Panc1 (cell line): ENCODE results near the gene SUPT20HL1.

Experiments
- POLR2AphosphoS5 ChIP-seq: IDR thresholded peaks from 2 replicates; pipeline ENCODE4 v1.6.1; 2012; ENCODE audit warnings: mild to moderate bottlenecking, low read depth, low read length, moderate library complexity
- SIN3A ChIP-seq: IDR thresholded peaks from 2 replicates; pipeline ENCODE4 v1.6.1; 2012; ENCODE audit warnings: low read depth, mild to moderate bottlenecking, low read length, moderate library complexity, borderline replicate concordance; ENCODE audit not compliant: insufficient read depth
- TF ChIP-seq, protein P1 (sequence below): fragments of 450-650 bp; IDR thresholded peaks from 2 replicates; pipeline ENCODE4 v1.5.1; 2017; ENCODE audit warnings: mild to moderate bottlenecking
- TF ChIP-seq, protein P2 (sequence below), 2 experiments: IDR thresholded peaks; 2 replicates each; pipeline ENCODE4 v1.6.1; 2011 to 2012; ENCODE audit warnings: low read depth in 2 of 2, control low read depth in 1 of 2, low read length in 1 of 2, mild to moderate bottlenecking in 1 of 2, moderate library complexity in 1 of 2; ENCODE audit not compliant: insufficient read depth in 1 of 2

DNA sequence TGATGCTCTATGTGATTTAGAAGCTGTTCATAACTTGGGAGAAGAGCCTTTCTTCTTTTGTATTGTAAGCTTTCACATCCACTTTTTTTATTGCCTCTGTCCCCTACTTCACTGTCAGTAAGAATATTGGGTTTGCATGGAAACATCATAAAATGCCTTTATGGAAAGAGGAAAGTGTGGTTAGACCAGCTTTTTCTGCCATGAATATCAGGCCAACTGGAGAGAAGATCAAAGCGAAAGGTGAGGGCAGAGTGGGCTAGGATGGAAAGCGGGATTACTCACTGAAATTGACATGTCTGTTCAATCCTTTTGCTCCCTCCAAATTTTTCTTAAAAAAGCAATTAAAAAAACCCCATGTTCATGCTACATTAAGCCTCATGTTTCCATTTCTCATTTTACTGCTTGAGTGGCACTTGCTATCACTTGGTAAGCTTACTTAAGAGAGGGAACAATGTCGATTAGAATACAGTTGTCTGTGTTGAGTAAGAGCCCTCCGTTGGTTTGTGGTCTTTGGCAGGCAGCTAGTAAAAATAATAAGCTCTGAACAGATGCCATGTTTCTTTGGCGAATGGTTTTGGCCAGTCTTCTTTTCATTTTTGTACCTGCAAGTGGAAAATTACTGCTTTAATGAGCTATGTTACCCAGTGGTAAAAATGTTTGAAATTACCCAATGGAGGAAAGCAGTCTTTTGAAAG, 35.9 kb downstream of the SUPT20HL1 start:
- TF ChIP-seq, protein P1, sequence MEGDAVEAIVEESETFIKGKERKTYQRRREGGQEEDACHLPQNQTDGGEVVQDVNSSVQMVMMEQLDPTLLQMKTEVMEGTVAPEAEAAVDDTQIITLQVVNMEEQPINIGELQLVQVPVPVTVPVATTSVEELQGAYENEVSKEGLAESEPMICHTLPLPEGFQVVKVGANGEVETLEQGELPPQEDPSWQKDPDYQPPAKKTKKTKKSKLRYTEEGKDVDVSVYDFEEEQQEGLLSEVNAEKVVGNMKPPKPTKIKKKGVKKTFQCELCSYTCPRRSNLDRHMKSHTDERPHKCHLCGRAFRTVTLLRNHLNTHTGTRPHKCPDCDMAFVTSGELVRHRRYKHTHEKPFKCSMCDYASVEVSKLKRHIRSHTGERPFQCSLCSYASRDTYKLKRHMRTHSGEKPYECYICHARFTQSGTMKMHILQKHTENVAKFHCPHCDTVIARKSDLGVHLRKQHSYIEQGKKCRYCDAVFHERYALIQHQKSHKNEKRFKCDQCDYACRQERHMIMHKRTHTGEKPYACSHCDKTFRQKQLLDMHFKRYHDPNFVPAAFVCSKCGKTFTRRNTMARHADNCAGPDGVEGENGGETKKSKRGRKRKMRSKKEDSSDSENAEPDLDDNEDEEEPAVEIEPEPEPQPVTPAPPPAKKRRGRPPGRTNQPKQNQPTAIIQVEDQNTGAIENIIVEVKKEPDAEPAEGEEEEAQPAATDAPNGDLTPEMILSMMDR = no peak
- no peak for TF ChIP-seq POLR2AphosphoS5
- TF ChIP-seq, protein P2, sequence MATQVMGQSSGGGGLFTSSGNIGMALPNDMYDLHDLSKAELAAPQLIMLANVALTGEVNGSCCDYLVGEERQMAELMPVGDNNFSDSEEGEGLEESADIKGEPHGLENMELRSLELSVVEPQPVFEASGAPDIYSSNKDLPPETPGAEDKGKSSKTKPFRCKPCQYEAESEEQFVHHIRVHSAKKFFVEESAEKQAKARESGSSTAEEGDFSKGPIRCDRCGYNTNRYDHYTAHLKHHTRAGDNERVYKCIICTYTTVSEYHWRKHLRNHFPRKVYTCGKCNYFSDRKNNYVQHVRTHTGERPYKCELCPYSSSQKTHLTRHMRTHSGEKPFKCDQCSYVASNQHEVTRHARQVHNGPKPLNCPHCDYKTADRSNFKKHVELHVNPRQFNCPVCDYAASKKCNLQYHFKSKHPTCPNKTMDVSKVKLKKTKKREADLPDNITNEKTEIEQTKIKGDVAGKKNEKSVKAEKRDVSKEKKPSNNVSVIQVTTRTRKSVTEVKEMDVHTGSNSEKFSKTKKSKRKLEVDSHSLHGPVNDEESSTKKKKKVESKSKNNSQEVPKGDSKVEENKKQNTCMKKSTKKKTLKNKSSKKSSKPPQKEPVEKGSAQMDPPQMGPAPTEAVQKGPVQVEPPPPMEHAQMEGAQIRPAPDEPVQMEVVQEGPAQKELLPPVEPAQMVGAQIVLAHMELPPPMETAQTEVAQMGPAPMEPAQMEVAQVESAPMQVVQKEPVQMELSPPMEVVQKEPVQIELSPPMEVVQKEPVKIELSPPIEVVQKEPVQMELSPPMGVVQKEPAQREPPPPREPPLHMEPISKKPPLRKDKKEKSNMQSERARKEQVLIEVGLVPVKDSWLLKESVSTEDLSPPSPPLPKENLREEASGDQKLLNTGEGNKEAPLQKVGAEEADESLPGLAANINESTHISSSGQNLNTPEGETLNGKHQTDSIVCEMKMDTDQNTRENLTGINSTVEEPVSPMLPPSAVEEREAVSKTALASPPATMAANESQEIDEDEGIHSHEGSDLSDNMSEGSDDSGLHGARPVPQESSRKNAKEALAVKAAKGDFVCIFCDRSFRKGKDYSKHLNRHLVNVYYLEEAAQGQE (IDR thresholded peaks at IDR 0.05; ENCODE audit: insufficient read depth in 1 of 2, low read depth in 2 of 2, low read length in 1 of 2) = no peak
- no peak for TF ChIP-seq SIN3A
